Measurements from ENCODE around the gene CACNB1.

GRCh38 chr17:39225308-39225958 is 28.0 kb upstream of the CACNB1 start, which contains the start of gene STAC2:
- TF ChIP-seq CTCF (IDR thresholded peaks at IDR 0.05), result no peak
- no peak for TF ChIP-seq POLR2AphosphoS5 (IDR thresholded peaks at IDR 0.05)
- TF ChIP-seq EP300 (IDR thresholded peaks at IDR 0.05), result no peak
- TF ChIP-seq POLR2A (IDR thresholded peaks at IDR 0.05), result no peak
